GM12874 (cell line): ENCODE data around the gene TRAPPC6A.

ENCODE experiments used
- CTCF ChIP-seq: IDR thresholded peaks from 2 replicates; pipeline ENCODE4 v1.5.1; 2011; ENCODE audit warnings: low read depth, mild to moderate bottlenecking, control low read depth, low read length, moderate library complexity; ENCODE audit not compliant: insufficient read depth

Gene TRAPPC6A

DNA sequence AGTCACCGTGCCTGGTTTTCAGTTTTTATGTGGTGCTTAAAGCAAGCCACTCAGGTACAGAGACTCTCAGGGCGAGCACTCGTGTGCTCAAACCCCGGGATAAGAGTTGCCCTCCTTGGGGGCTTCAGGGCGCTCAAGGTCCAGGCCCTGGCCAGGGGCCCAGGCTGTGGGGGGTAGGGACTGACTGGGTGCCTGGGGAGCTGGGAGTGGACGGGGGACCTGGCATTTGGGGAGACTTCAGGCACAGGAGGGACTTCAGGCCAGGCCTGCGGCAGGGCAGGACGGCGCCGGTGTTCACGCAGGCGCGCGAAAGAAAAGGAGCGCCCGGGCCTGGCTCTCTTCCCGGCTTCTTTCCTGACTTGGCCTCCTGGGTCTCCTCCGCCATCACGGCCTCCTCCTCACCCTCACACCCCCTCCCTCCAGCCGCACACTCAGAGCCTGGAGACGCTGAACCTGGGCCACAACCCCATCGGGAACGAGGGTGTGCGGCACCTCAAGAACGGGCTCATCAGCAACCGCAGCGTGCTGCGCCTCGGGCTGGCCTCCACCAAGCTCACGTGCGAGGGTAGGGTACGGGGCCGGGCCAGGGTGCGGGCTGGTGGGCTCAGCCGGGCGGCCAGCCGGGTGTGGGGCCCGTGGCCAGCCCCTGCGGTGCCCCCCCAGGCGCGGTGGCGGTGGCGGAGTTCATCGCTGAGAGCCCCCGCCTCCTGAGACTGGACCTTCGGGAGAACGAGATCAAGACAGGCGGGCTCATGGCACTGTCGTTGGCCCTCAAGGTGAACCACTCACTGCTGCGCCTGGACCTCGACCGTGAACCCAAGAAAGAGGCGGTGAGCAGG lies 33.4 kb downstream of the TRAPPC6A start:
- no peak for TF ChIP-seq CTCF

GRCh38 chr19:45142726-45143110 lies 35.3 kb downstream of the TRAPPC6A start:
- no peak for TF ChIP-seq CTCF

GRCh38 chr19:45142016-45142725 lies 35.9 kb downstream of the TRAPPC6A start:
- TF ChIP-seq CTCF = no peak

DNA sequence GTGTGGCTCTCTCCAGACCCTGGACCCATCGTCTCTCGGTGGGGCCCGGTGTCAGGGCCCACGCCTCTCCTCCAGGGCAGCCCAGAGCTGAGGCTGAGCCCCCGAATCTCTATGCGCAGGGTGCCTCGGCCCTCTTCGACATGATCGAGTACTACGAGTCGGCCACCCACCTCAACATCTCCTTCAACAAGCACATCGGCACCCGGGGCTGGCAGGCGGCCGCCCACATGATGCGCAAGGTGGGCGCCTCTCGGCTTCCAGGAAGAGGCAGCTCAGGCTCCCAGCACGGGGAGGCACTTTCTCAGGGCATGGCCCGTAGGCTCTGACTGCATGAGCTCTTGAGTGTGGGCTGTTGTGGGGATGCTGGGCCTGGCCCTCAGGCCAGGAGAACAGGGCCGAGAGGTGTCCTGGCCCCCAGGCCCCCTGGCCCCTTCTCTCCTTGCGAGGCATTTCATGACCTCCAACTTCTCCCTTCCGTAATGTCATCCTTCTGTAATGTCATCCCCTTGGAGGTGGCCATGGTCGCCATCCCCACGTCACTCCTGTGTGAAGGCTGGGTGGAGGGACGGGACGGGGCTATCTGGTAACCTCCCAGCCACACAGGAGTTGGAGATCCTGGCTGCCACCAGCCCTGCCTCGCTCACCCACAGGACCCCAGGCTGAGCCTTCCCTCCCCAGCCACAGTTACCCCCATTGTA lies 36.7 kb downstream of the TRAPPC6A start:
- TF ChIP-seq CTCF = no peak

GRCh38 chr19:45140533-45140932 lies 37.5 kb downstream of the TRAPPC6A start:
- TF ChIP-seq CTCF = no peak

- no peak for TF ChIP-seq CTCF
Measured at GRCh38 chr19:45140144-45140503, 37.9 kb downstream of the TRAPPC6A start.
